DND-41 (cell line): ENCODE measurements around the gene CTRB2.

Experiments used
- ATAC-seq: fragments of 200-7000 bp; cut with Tn5 transposase; 3 replicates; pipeline ENCODE4 v1.9.1; 2021; ENCODE audit warnings: low read depth; ENCODE audit not compliant: insufficient read depth
- DNase-seq: peaks from one replicate; pipeline ENCODE4 v3.0.0-alpha.2; 2020
- H2AFZ ChIP-seq: 2 replicates; pipeline ENCODE4 v1.6.0; 2012; ENCODE audit warnings: low read depth, low read length
- H3K27ac ChIP-seq: 2 replicates; pipeline ENCODE4 v1.5.1; 2012; ENCODE audit warnings: low read length, inconsistent platforms
- H3K27me3 ChIP-seq: fragments of 200-600 bp; sonication (generic); 2 replicates; pipeline ENCODE4 v1.6.0; 2012; ENCODE audit warnings: low read length, mild to moderate bottlenecking, inconsistent platforms; ENCODE audit not compliant: insufficient read depth, poor library complexity
- H3K36me3 ChIP-seq: 2 replicates; pipeline ENCODE4 v1.5.1; 2012; ENCODE audit warnings: low read length, inconsistent platforms; ENCODE audit not compliant: insufficient read depth
- H3K4me1 ChIP-seq: 2 replicates; pipeline ENCODE4 v1.5.1; 2012; ENCODE audit warnings: mild to moderate bottlenecking, low read length; ENCODE audit not compliant: insufficient read depth
- H3K4me2 ChIP-seq: 2 replicates; pipeline ENCODE4 v1.6.0; 2012; ENCODE audit warnings: mild to moderate bottlenecking, moderate library complexity, low read length, inconsistent platforms; ENCODE audit not compliant: insufficient read depth
- H3K4me3 ChIP-seq, 2 experiments: fragments of 200-600 bp in 1 of 2; shearing (Covaris generic) in 1 of 2; 2 replicates each; pipeline ENCODE4 v1.5.1; 2012 to 2016; ENCODE audit warnings: inconsistent platforms in 2 of 2, low read length in 2 of 2, mild to moderate bottlenecking in 2 of 2, low read depth in 1 of 2, moderate library complexity in 1 of 2
- H3K79me2 ChIP-seq: 2 replicates; pipeline ENCODE4 v1.6.0; 2012; ENCODE audit warnings: low read length, inconsistent platforms; ENCODE audit not compliant: insufficient read depth
- H3K9ac ChIP-seq: 2 replicates; pipeline ENCODE4 v1.6.0; 2012; ENCODE audit warnings: low read depth, mild to moderate bottlenecking, inconsistent platforms, low read length, moderate library complexity
- H3K9me3 ChIP-seq: 2 replicates; pipeline ENCODE4 v1.5.1; 2012; ENCODE audit warnings: low read length, moderate library complexity, mild to moderate bottlenecking, inconsistent platforms; ENCODE audit not compliant: insufficient read depth, severe bottlenecking
- H4K20me1 ChIP-seq: 2 replicates; pipeline ENCODE4 v1.6.0; 2012; ENCODE audit warnings: low read length; ENCODE audit not compliant: insufficient read depth
- EZH2 ChIP-seq: IDR thresholded peaks from 3 replicates; pipeline ENCODE4 v1.6.1; 2012; ENCODE audit warnings: borderline replicate concordance, low read depth, mild to moderate bottlenecking, moderate library complexity, low read length, inconsistent platforms; ENCODE audit not compliant: severe bottlenecking
- TF ChIP-seq, protein P1 (sequence below): IDR thresholded peaks from 2 replicates; pipeline ENCODE4 v1.5.1; 2012; ENCODE audit warnings: borderline replicate concordance, low read length, moderate library complexity, mild to moderate bottlenecking; ENCODE audit not compliant: poor library complexity, severe bottlenecking; ENCODE audit errors: extremely low read depth

CTRB2 gene

GRCh38 chr16:75236232-75236631, 29.3 kb upstream of the CTRB2 start:
- Histone ChIP-seq H3K79me2 (no peaks in the 10 kb centered on the region), H4K20me1 (peaks cover 14% of the 10 kb centered on the region), H3K27me3 (no peaks in the 10 kb centered on the region), H3K9ac (no peak overlapping the region), H3K27ac (no peak overlapping the region), H3K9me3 (no peaks in the 10 kb centered on the region), H3K4me3 (no peak overlapping the region), H3K4me1 (peaks cover 6% of the 10 kb centered on the region), H3K4me2 (no peak overlapping the region), H3K36me3 (no peaks in the 10 kb centered on the region), H2AFZ (no peak overlapping the region)
- DNase-seq (no peak), ATAC-seq (no peak)
- TF ChIP-seq, protein P1, sequence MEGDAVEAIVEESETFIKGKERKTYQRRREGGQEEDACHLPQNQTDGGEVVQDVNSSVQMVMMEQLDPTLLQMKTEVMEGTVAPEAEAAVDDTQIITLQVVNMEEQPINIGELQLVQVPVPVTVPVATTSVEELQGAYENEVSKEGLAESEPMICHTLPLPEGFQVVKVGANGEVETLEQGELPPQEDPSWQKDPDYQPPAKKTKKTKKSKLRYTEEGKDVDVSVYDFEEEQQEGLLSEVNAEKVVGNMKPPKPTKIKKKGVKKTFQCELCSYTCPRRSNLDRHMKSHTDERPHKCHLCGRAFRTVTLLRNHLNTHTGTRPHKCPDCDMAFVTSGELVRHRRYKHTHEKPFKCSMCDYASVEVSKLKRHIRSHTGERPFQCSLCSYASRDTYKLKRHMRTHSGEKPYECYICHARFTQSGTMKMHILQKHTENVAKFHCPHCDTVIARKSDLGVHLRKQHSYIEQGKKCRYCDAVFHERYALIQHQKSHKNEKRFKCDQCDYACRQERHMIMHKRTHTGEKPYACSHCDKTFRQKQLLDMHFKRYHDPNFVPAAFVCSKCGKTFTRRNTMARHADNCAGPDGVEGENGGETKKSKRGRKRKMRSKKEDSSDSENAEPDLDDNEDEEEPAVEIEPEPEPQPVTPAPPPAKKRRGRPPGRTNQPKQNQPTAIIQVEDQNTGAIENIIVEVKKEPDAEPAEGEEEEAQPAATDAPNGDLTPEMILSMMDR: no peak
- no peak for TF ChIP-seq EZH2

DNA sequence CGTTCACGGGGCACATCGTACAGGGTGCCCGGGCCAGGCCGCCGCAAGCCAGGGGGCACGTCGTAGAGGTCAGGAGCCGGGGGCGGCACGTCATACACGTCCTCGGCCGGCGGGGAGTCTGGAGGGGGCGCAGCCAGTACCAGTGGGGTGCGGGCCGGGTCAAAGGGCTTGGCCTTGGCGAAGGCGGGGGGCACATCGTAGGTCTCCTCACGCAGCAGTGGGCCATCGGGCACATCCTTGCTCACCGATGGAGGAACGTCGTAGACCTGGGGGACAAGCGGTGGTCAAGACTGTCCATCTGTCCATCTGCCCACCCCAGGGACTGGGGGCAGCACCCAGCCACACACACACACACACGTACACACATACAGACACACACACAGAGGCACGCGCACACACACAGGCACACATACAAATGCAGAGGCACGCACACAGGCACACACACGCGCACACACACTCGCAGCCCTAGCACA, 28.8 kb upstream of the CTRB2 start:
- DNase-seq: no peak
- H3K4me2 ChIP-seq: no peak overlapping the region
- no peaks in the 10 kb centered on the region for H3K27me3 ChIP-seq
- no peak for ATAC-seq
- peaks cover 6% of the 10 kb centered on the region for H3K4me1 ChIP-seq
- peaks cover 9% of the 10 kb centered on the region; the same call in 1 of the 2 replicates for H4K20me1 ChIP-seq
- no peaks in the 10 kb centered on the region for H3K9me3 ChIP-seq
- no peak overlapping the region for H2AFZ ChIP-seq
- no peak overlapping the region for H3K9ac ChIP-seq
- H3K36me3 ChIP-seq: no peaks in the 10 kb centered on the region
- TF ChIP-seq, protein P1: no peak
- TF ChIP-seq EZH2: no peak
- H3K4me3 ChIP-seq: no peak overlapping the region
- no peaks in the 10 kb centered on the region for H3K79me2 ChIP-seq
- no peak overlapping the region for H3K27ac ChIP-seq

GRCh38 chr16:75234856-75235696, 28.1 kb upstream of the CTRB2 start:
- DNase-seq (no peak), ATAC-seq (no peak)
- H3K27me3 ChIP-seq: no peaks in the 10 kb centered on the region
- no peaks in the 10 kb centered on the region for H3K79me2 ChIP-seq
- peaks cover 8% of the 10 kb centered on the region; the same call in 1 of the 2 replicates for H4K20me1 ChIP-seq
- no peak overlapping the region for H2AFZ ChIP-seq
- no peaks in the 10 kb centered on the region for H3K9me3 ChIP-seq
- no peaks in the 10 kb centered on the region for H3K36me3 ChIP-seq
- no peak overlapping the region for H3K4me3 ChIP-seq
- no peak overlapping the region for H3K4me2 ChIP-seq
- no peak overlapping the region for H3K27ac ChIP-seq
- H3K4me1 ChIP-seq: peaks cover 6% of the 10 kb centered on the region
- no peak for TF ChIP-seq EZH2
- TF ChIP-seq, protein P1: no peak
- no peak overlapping the region for H3K9ac ChIP-seq
